SK-N-SH treated with all-trans-retinoic acid at 6 μM for 48 hours (cell line): ENCODE measurements around the gene FBXW12.

Experiments used
- ATAC-seq: fragments of 200-7000 bp; cut with Tn5 transposase; 3 replicates; pipeline ENCODE4 v1.9.1; 2020; ENCODE audit warnings: mild to moderate bottlenecking, moderate library complexity
- BACH2 ChIP-seq: fragments of 250-450 bp; sonication (Bioruptor Pico); IDR thresholded peaks from 2 replicates; pipeline ENCODE4 v1.9.0; 2021; ENCODE audit warnings: mild to moderate bottlenecking, borderline replicate concordance
- CREB5 ChIP-seq: fragments of 250-450 bp; sonication (Bioruptor Pico); IDR thresholded peaks from 2 replicates; pipeline ENCODE4 v1.5.1; 2020; ENCODE audit warnings: low read depth, mild to moderate bottlenecking, moderate library complexity
- ESRRG ChIP-seq: fragments of 250-450 bp; sonication (Bioruptor Pico); IDR thresholded peaks from 2 replicates; pipeline ENCODE4 v1.6.1; 2021; ENCODE audit warnings: mild to moderate bottlenecking
- GLIS3 ChIP-seq: fragments of 250-450 bp; sonication (Bioruptor Pico); IDR thresholded peaks from 2 replicates; pipeline ENCODE4 v1.5.0; 2020; ENCODE audit warnings: mild to moderate bottlenecking, moderate library complexity
- ISL1 ChIP-seq: fragments of 250-450 bp; sonication (Bioruptor Pico); IDR thresholded peaks from 2 replicates; pipeline ENCODE4 v2.1.2; 2022; ENCODE audit warnings: mild to moderate bottlenecking, moderate library complexity
- OSR1 ChIP-seq: fragments of 250-450 bp; sonication (Bioruptor Pico); IDR thresholded peaks from 2 replicates; pipeline ENCODE4 v1.8.0; 2022; ENCODE audit warnings: moderate library complexity, mild to moderate bottlenecking, inconsistent platforms
- PATZ1 ChIP-seq: fragments of 250-450 bp; sonication (Bioruptor Pico); IDR thresholded peaks from 2 replicates; pipeline ENCODE4 v1.8.0; 2020; ENCODE audit warnings: mild to moderate bottlenecking, moderate library complexity, borderline replicate concordance
- POU6F1 ChIP-seq: fragments of 250-450 bp; sonication (Bioruptor Pico); IDR thresholded peaks from 2 replicates; pipeline ENCODE4 v1.8.0; 2021; ENCODE audit warnings: low read depth, mild to moderate bottlenecking, moderate library complexity, borderline replicate concordance
- PPARA ChIP-seq: fragments of 250-450 bp; sonication (Bioruptor Pico); IDR thresholded peaks from 2 replicates; pipeline ENCODE4 v1.5.0; 2020; ENCODE audit warnings: mild to moderate bottlenecking, borderline replicate concordance
- RARB ChIP-seq: fragments of 250-450 bp; sonication (Bioruptor Pico); IDR thresholded peaks from 2 replicates; pipeline ENCODE4 v1.8.0; 2021; ENCODE audit warnings: mild to moderate bottlenecking, moderate library complexity
- SNAI2 ChIP-seq: fragments of 250-450 bp; sonication (Bioruptor Pico); IDR thresholded peaks from 2 replicates; pipeline ENCODE4 v1.5.0; 2020; ENCODE audit warnings: mild to moderate bottlenecking, moderate library complexity
- TCF4 ChIP-seq: fragments of 250-450 bp; sonication (Bioruptor Pico); IDR thresholded peaks from 2 replicates; pipeline ENCODE4 v1.8.0; 2021; ENCODE audit warnings: mild to moderate bottlenecking, moderate library complexity, borderline replicate concordance
- TOX ChIP-seq: fragments of 250-450 bp; sonication (Bioruptor Pico); IDR thresholded peaks from 2 replicates; pipeline ENCODE4 v1.8.0; 2021; ENCODE audit warnings: mild to moderate bottlenecking, moderate library complexity, borderline replicate concordance
- TSHZ2 ChIP-seq: fragments of 250-450 bp; sonication (Bioruptor Pico); IDR thresholded peaks from 2 replicates; pipeline ENCODE4 v1.5.0; 2020; ENCODE audit warnings: mild to moderate bottlenecking, moderate library complexity
- ZC3H10 ChIP-seq: fragments of 250-450 bp; sonication (Bioruptor Pico); IDR thresholded peaks from 2 replicates; pipeline ENCODE4 v1.5.1; 2021; ENCODE audit warnings: mild to moderate bottlenecking, moderate library complexity
- ZFP30 ChIP-seq: fragments of 450-650 bp; formaldehyde crosslinking; IDR thresholded peaks from 2 replicates; pipeline ENCODE4 v1.5.0; 2022; ENCODE audit warnings: mild to moderate bottlenecking, moderate library complexity
- ZNF565 ChIP-seq: fragments of 450-650 bp; formaldehyde crosslinking; conservative IDR thresholded peaks from 2 replicates; pipeline ENCODE4 v1.5.0; 2020; ENCODE audit warnings: low read depth, mild to moderate bottlenecking, moderate library complexity
- ZNF70 ChIP-seq: fragments of 450-650 bp; formaldehyde crosslinking; IDR thresholded peaks from 2 replicates; pipeline ENCODE4 v1.5.0; 2020; ENCODE audit warnings: mild to moderate bottlenecking, moderate library complexity

FBXW12 gene

GRCh38 chr3:48439820-48440589 is 68.0 kb downstream of the FBXW12 start, which contains the start of the genes CCDC51 and TMA7 (continued):
- TF ChIP-seq POU6F1: no peak
- no peak for TF ChIP-seq RARB (CRISPR knock-in tag)
- no peak for TF ChIP-seq TCF4 (CRISPR knock-in tag)
- no peak for TF ChIP-seq OSR1 (CRISPR knock-in tag)
- no peak for TF ChIP-seq ZNF565 (CRISPR knock-in tag)
- no peak for TF ChIP-seq PPARA
- TF ChIP-seq ESRRG (CRISPR knock-in tag): no peak
- no peak for TF ChIP-seq TOX (CRISPR knock-in tag)
- no peak for TF ChIP-seq ISL1

GRCh38 chr3:48440590-48440958 is 68.6 kb downstream of the FBXW12 start:
- ATAC-seq: peak; percentile 23
- TF ChIP-seq SNAI2 (CRISPR knock-in tag) (no peak), TCF4 (CRISPR knock-in tag) (no peak), PATZ1 (no peak), BACH2 (CRISPR knock-in tag) (no peak), ZFP30 (CRISPR knock-in tag) (no peak), POU6F1 (no peak), TSHZ2 (CRISPR knock-in tag) (no peak), ZNF70 (CRISPR knock-in tag) (no peak), PPARA (no peak), CREB5 (no peak)

GRCh38 chr3:48441940-48442339 is 69.9 kb downstream of the FBXW12 start:
- ATAC-seq: no peak
- no peak for TF ChIP-seq ZFP30 (CRISPR knock-in tag)
- TF ChIP-seq GLIS3 (CRISPR knock-in tag): no peak
- TF ChIP-seq TOX (CRISPR knock-in tag): no peak
- TF ChIP-seq ZC3H10 (CRISPR knock-in tag): no peak
- TF ChIP-seq POU6F1: no peak
- no peak for TF ChIP-seq RARB (CRISPR knock-in tag)
- no peak for TF ChIP-seq SNAI2 (CRISPR knock-in tag)
- TF ChIP-seq TCF4 (CRISPR knock-in tag): no peak
- no peak for TF ChIP-seq PPARA
- TF ChIP-seq PATZ1: no peak
